Vagina (tissue), 2 donors: ENCODE measurements around the gene MACROD2.

ENCODE experiments used
- CTCF ChIP-seq, 3 experiments: fragments of 450-650 bp in 2 of 3; fragments of 200-600 bp in 1 of 3; sonication (generic) in 1 of 3; IDR thresholded peaks; one replicate each; pipeline ENCODE4 v1.5.1; 2017 to 2019; ENCODE audit warnings: antibody characterized with exemption in 3 of 3, mild to moderate bottlenecking in 2 of 3, moderate library complexity in 2 of 3
- POLR2AphosphoS5 ChIP-seq, 2 donors: sonication (generic); formaldehyde crosslinking; IDR thresholded peaks; one replicate each; pipeline ENCODE4 v1.9.0; 2017; ENCODE audit warnings: antibody characterized with exemption in 2 of 2, mild to moderate bottlenecking in 2 of 2, low read depth in 1 of 2; ENCODE audit not compliant: insufficient read depth in 1 of 2

- TF ChIP-seq CTCF (IDR thresholded peaks at IDR 0.05) (no peak), POLR2AphosphoS5 (IDR thresholded peaks at IDR 0.05; ENCODE audit: insufficient read depth in 1 of 2, low read depth in 1 of 2) (no peak)
Measured at GRCh38 chr20:14385176-14385740, 389.9 kb downstream of the MACROD2 start.
